Coronary artery (tissue), 2 donors: ENCODE results near the gene HOOK1.

Experiments used
- DNase-seq: peaks from one replicate; pipeline ENCODE4 v3.0.0-alpha.2; 2017; ENCODE audit warnings: low spot score
- H3K27ac ChIP-seq, 2 donors: fragments of 200-600 bp; sonication (generic); one replicate each; pipeline ENCODE4 v1.5.1; 2016 to 2019
- H3K4me3 ChIP-seq: fragments of 200-600 bp; sonication (generic); 2 replicates; pipeline ENCODE4 v1.5.1; 2016; ENCODE audit warnings: mild to moderate bottlenecking, moderate library complexity
- CTCF ChIP-seq: fragments of 200-600 bp; sonication (generic); IDR thresholded peaks from one replicate; pipeline ENCODE4 v1.5.1; 2019; ENCODE audit warnings: antibody characterized with exemption

Gene HOOK1

GRCh38 chr1:59871746-59872145, 57.0 kb downstream of the HOOK1 start:
- DNase-seq: no peak
- Histone ChIP-seq H3K27ac (no peak overlapping the region), H3K4me3 (no peak overlapping the region)
- TF ChIP-seq CTCF: no peak

GRCh38 chr1:59877108-59877682, 62.4 kb downstream of the HOOK1 start:
- H3K4me3 ChIP-seq: no peak overlapping the region
- no peak for TF ChIP-seq CTCF
- no peak for DNase-seq
- H3K27ac ChIP-seq: no peak overlapping the region

GRCh38 chr1:59878370-59878769, 63.6 kb downstream of the HOOK1 start:
- TF ChIP-seq CTCF: no peak
- H3K4me3 ChIP-seq: no peak overlapping the region
- DNase-seq: no peak
- H3K27ac ChIP-seq: no peak overlapping the region

- TF ChIP-seq CTCF: no peak
- no peak overlapping the region for H3K27ac ChIP-seq
- DNase-seq: no peak
- H3K4me3 ChIP-seq: no peak overlapping the region
Observed at GRCh38 chr1:59879574-59879973, 64.8 kb downstream of the HOOK1 start.

GRCh38 chr1:59879996-59880505, 65.3 kb downstream of the HOOK1 start:
- H3K4me3 ChIP-seq: no peak overlapping the region
- TF ChIP-seq CTCF: no peak
- no peak overlapping the region for H3K27ac ChIP-seq
- no peak for DNase-seq

- no peak for TF ChIP-seq CTCF
- no peak for DNase-seq
- Histone ChIP-seq H3K27ac (no peak overlapping the region), H3K4me3 (no peak overlapping the region)
Observed at GRCh38 chr1:59880735-59881134, 66.0 kb downstream of the HOOK1 start.

- no peak overlapping the region for H3K4me3 ChIP-seq
- no peak for DNase-seq
- H3K27ac ChIP-seq: no peak overlapping the region
- no peak for TF ChIP-seq CTCF
Observed at GRCh38 chr1:59885160-59885832, 70.5 kb downstream of the HOOK1 start.
